Epidermal melanocyte (primary cell): ENCODE measurements around the gene TLR6.

Source experiments
- DNase-seq: peaks from one replicate; pipeline ENCODE4 v3.0.0; 2011; ENCODE audit warnings: low spot score; ENCODE audit not compliant: insufficient read length

The TLR6 gene, protein sequence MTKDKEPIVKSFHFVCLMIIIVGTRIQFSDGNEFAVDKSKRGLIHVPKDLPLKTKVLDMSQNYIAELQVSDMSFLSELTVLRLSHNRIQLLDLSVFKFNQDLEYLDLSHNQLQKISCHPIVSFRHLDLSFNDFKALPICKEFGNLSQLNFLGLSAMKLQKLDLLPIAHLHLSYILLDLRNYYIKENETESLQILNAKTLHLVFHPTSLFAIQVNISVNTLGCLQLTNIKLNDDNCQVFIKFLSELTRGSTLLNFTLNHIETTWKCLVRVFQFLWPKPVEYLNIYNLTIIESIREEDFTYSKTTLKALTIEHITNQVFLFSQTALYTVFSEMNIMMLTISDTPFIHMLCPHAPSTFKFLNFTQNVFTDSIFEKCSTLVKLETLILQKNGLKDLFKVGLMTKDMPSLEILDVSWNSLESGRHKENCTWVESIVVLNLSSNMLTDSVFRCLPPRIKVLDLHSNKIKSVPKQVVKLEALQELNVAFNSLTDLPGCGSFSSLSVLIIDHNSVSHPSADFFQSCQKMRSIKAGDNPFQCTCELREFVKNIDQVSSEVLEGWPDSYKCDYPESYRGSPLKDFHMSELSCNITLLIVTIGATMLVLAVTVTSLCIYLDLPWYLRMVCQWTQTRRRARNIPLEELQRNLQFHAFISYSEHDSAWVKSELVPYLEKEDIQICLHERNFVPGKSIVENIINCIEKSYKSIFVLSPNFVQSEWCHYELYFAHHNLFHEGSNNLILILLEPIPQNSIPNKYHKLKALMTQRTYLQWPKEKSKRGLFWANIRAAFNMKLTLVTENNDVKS

DNA sequence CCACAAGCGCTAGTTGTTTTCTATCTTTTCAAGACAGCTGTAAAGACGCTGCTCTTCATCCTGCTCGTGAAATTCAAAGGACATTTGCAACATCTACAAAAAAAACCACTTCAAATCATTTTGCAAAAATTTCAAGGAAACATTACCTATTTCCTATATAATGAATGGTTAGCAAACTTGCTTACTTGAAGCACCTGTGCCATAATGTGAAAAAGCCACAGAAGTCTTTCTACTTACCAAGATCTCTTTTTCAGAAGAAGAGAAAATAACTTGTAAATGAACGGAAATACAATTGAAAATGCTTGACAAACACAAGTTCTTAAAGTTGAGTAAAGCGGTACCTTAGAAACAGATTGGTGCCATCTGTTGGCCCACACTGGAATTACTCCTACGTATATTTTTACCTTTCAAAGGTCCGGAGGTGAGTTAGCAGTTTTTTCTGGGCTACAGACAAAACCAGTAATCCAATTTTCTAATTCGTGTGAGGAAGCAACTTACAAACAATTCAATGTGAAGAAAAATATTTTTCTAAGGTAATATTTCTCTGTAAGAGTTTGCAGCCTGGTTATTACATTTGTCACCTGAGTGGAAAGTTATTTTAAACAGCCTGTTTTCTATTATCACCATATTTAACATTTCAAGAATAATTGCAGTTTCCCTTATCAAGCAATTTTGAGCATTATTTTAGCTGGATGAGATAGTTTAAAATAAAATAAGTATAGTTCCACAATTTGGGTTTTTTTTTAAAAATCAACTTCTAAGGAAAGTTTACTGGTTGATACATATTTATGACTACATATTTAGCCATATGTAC lies at the start of gene TLR6:
TLR6 (minus strand) TSS at position 294 of the 814 bp plus-strand sequence. CDS start 27,344 bp downstream, outside the sequence.
- DNase-seq, result no peak

DNA sequence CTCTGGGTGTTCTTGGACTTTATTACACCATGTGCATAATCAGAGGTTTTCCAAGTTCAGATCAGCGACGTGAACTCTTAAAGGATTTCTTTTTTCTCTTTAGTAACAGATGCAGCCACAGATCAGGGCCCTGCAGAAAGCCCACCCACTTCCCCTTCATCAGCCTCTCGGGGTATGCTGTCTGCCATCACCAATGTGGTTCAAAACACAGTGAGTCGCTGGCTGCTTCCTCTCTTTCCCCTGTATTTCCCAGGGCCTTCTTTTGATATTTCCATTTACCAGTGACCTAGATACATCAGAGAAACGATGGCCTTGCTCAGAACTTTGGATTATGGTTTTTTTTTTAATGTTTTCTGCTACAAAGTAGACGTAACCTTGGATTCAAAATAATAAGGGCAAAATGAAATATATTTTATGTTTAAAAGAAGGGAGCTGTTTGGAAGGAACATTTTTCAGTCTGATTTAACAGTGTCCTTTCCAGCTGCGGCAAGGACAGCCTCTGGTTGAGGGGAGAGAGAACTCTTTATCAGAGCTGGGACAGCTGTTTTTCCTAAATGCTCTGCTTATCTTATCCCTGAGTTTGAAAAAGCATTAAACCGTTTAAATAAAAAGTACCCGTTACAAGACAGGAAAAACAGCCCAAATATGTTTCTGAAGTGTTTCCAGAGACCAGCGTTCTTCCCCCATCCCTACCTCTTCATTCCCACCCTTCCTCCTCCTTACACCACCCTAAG lies 49.2 kb upstream of the TLR6 start:
- DNase-seq, result no peak

DNA sequence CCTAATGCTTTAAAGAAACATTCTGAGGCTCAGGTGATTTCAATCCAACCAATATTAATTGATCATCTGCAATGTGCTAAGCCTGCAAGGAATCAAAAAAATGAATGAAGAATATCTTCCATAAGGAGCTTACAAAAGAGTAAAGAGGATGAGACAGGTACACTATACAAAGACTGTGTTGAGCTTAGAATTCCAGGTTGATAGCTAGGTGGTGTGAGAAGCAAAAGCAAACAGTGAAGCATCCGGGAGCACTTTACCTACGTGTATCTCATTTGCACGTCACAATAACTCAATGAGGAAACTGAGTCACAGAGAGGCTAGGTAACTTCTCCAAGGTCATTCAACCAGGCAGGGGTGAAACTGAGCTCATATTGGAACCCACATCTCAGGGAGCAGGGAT lies 48.1 kb upstream of the TLR6 start:
- DNase-seq, result no peak

DNA sequence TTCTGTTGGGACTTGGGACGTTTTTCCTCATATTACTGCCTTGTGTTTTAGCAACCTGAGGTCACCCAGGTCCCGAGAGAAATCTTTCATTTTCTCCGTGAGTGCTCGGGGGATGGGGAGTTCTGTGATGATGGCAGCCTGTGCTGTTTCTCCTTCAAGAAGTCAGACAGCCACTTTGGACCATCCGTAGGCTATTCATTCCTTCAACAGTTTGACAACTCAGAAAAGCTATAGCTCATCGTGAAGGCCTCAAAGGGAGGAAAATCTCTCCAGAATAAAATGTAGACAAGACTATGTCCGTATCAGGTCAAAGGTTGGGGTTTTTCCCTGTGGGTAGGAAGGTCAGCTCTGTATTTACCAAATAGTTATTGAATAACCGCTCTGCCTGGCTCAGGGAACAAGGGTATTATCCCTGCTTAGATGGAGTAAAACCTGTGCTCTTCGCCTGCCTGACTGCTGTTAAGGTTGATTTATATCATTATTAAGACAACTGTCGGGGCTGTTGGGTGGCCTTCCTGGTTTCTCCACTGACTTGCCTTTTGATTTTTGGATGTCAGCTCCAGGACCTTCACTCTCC lies 47.6 kb upstream of the TLR6 start:
- DNase-seq, result no peak

DNA sequence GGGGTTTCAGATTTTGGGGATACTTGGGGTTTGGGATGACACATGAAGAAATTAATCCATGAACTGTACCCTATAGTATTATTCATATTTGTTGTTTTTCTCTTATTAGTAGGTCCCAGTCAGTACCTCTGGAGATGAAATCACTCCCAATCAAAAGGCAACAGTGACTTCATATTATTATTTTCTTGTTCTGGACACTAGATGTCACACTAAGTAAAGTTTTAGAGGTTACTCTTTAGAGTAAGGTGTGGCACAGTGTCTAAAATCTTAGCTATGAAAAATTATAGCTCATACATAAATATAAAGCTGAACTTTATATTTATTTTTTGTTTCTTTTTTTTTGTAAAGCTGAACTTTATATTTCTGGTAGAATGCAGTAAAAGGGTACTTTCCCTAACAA lies 46.1 kb upstream of the TLR6 start:
- no peak for DNase-seq

DNA sequence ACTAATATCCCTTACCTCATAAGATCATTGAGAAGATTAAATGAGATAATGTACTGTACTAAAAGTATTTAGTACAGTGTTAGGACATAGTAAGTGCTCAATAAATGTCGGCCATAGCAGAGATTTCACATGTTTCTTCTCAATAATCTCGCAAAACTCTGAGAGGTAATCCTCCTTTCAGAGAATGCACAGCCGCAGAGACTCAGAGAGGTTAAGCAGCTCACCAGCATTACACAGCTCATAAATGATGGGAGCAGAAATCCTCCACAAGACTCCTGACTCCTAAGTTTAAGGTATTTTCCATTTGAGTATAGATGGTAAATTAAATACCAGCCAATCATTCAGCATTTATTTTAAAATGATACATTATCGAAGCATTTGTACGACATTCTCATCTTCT lies 45.6 kb upstream of the TLR6 start:
- no peak for DNase-seq

DNA sequence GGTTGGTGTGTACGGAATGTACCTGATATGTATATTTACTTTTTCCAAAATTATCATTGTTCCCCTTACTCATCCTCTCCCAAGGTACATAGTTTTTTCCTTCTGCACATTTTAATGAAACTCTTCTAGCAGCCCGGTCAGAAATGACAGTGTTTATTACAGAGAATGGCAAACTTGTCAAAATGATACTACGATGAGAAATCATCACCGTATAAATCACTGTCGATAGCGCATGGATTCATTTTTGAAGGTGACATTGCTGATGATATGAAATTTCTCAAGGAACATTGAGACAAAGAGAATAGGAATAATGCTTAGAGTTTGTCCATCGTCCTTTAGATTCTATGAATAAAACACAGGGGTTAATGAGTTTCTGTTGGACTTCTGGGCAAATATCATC lies 41.6 kb upstream of the TLR6 start:
- no peak for DNase-seq

DNA sequence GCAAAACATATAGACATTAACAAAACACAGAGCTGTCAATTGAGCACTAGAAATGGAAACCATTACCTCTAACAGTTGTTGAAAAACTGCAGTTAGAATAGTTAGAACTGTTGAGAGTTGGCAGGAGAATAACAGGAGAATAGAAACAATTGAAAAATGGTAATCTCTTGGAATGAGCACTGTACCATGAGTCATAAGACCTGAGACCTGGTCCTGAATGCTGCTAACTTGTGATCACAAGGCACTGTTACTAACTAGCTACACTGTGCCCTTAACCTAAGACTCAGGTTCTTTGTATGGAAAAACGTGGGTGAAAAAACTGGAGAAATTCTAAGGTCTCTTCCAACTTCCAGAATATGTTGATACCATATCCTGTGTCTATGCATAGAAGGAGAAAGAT lies 40.3 kb upstream of the TLR6 start:
- no peak for DNase-seq

DNA sequence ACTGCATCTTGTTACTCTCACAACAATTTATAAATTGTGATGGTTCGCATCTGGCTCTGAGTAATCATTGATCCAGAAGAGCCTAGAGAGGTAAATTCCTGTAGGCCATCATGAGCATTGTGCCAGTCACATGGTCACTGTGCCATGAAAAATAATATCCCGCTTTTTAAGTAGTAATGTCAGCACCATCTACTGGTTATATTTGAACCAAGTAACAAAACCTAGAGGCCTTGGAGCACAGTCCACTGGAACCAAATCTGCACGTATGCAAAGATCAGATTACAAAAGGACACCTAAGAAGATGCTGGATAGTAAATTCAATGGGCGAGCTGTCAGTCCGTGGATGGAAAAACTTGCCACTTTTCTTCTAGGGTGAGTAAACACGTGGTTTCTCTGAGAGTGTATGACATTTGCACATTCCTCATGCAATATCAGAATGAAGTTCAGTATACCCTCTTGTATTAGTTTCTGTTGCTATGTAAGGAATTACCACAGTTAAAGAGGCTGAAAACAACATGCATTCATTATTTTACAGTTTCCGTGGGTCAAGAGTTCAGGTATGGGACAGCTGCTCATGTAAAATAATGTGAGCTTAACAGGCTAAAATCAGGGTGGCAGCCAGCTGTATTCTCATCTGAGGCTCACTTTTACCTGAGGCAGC lies 37.8 kb upstream of the TLR6 start:
- DNase-seq, result no peak

DNA sequence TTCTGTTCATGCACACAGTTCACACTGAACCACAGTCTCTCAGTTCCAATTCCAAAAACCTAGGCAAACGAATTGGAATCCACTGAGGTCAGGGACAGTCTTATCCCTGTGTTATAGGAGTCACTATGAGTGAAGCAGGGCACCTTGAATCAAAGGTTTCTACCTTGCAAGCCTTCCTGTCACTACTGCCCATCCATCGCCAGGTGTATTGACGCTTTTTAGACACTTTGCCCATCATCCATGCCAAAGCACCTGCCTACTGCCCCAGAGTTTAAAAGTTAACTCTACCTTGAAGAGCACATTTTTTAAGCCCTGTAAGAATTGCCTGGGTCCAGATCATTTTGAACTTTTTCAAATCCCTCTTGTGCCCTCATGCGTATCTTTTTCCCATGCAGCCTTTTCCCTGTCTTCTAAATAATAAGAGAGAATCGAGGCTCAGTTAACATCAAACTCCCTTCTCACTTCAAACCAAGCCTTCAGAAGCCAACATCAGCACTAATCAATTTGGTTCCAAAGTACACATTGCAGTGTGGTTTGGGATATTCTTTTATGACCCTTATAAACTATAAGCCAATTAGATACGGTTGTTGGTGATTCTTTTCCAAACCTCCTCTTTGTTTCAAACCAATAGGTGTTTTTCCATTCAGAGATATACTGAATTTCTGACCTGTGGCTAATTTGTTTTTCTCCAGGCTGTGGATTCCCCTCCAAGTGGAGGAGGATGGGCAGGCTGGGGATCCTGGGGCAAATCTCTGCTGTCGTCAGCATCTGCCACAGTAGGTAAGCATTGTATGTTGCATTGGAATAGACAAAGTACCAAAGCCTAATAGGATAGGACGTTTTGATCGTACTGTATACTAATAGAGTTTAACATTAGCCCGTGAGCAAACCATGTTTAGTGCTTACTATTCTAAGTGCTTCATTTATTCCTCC lies 34.7 kb upstream of the TLR6 start:
- DNase-seq, result no peak

DNA sequence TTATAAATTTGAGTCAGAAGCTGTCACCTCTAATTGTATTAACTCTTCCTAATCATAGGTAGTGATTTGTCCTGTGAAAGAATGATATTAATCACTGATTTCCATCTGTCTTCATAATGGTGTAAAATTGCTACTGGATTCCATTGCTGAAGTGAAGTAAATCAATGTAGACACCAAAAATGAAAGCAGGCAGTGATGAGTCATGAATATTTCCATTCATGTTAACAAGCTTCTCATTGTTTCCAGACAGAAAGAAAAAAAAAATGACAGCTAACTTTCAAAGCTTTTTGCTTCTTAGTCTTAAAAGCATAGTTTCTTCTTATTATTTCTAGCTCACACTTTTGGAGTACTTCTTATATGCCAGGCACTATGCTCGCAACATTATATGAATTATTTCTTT lies 32.5 kb upstream of the TLR6 start:
- peak; percentile 89 for DNase-seq

DNA sequence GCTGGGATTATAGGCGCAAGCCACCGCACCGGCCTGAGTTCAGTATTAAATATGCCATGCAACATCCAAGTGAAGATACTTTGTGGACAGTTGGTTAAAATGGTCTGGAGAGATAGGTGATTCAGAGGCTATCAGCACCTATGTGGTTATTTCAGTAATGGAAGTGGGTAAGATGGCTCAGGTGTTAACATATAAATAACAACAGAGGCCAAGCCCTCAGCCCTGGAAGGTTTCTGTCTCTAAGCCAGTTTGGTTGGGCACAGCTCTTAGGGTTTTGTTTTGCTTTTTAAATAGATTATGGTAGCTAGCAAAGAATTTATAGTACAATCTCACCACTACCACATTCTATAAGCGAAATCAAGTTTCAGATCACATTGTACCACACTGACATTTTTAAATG lies 27.6 kb upstream of the TLR6 start:
- DNase-seq, result no peak

DNA sequence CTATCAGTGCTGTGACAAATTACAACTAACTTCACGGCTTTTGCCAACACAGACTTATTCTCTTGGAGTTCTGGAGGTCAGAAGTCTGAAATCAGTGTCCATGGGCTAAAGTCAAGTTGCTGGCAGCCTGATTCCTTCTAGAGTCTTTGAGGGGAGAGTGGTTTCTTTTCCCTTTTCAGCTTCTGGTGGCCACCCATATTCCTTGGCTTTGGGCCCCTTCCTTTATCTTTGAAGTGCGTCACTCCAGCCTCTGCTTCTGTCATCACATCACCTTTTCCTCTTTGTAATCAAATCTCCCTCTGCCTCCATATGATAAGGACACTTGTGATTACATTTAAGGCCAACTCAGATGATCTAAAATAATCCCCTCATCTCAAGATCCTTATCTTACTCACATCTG lies 20.0 kb upstream of the TLR6 start:
- DNase-seq, result no peak

DNA sequence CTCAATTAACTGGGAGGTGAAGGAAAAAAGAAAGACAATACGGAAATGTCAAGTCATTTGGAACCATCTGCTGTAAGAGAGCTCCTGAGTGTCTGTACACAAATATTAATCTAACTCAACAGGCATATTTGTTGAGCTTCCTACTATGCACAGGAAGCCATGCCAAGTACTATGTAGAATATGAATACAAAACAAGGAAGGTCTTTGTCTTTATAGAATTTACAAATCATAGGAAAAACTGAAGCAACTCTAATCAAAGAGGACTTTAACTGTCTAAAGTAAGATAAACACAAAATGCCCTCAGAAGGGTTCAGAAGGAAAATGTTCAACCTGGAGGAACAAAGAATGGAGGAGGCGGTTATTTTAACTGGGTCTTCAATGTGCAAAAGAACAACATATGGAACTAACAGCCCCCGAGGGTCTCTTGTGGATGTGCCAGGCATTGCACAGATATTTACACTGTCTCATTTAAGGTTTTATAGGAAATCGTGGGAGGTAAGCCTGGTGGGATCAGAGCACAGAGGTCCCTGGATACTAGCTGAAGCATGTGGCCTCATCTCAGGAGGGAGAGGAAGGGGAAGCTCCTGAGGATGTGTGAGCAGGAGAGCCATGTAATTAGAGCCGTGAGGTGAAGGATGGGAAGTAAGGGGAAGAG lies 16.8 kb upstream of the TLR6 start:
- no peak for DNase-seq

DNA sequence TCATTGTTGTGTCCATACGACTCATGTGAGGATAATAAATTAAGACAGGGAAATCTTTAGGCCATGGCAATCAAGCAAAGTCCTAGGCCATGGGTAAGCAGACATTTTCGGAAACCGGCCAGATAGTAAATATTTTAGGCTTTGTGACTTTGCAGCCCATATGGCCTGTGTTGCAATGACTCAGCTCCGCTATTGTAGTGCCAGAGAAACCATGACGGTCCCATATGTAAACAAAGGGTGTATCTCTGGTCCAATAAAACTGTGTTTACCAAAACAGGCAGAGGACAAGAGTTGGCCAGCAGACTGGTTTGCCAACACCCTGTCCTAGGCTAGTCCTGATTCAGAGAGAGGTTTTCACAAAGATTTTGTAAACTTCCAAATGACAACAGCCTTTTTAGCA lies 16.0 kb upstream of the TLR6 start:
- DNase-seq, result no peak

DNA sequence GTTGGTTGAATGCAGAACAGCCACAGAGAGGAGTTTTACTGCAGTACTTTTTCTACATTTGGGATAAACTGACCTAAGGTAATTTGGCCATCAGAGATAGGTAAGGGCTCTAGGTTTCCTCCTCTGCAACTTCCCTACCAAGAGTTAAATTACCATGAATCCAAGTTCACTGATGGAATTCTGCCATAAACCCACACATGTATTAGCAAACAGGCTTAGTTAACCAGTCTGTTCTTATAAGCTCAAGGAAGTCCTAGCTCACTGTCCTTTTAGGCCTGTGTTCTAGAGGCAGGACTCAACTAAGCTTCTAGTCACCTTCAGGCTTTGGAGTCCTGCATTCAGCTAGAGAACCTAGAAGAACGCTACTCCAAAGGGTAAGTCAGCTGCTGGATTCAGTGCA lies 15.0 kb upstream of the TLR6 start:
- DNase-seq, result no peak

DNA sequence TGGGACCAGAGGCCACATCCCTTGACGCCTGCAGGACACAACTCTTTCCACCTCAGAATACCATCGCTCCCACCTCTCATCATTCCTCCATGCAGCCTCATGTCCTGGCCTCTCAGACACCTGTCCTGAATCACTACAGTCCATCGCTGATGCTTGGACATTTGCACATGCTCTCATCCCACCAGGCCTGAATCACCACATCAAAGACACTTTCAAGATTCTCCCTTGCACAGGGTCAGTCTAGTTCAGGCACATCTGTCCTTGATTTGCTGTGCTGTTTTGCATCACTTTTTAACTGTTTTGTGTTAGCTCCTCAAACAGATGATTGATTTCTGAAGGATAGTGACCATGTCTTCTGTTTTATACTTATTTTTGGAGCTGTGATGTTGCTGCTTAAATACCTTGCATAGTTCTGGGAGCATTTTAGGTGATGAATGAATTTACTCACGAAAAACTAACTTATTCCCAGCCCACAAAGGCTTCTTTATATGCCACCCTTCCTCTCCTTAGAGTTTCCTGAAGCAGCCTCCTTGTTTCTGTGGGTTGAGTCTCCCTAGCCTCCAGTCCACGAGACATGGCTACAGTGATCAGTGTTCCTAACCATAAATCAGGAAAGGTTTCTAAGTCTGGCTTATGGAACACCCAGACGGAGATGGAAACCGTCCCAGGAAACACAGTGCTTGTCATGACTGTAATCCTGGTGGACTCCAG lies 13.6 kb upstream of the TLR6 start:
- no peak for DNase-seq

DNA sequence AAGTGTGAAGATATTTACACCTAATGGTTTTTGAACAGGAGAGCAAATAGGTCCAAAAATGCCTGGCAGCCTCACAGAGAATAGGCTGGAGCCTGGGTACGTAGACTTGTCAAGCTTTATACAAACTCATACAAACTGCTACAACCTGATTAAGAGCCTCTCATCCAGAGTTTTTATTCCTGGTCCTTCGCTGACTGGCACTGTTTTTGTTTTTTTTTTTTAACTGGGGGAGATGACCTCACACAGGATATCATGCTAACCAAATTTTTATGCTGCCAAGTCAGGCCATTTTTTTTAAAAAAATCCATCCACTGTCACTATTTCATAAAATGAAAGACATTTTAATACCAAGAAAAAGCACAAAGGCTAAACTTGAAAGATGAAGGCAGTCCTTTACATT lies 12.9 kb upstream of the TLR6 start:
- no peak for DNase-seq
